H1 (cell line): ENCODE results near the gene TCEANC2. TPM values are rescaled to one million over a fixed set of nuclear protein-coding genes. Genes with fewer than 3 reads are reported as not detected.

Experiments
- CTCF ChIA-PET: fragments of 300-600 bp; sonication (Branson Sonifier 250); formaldehyde crosslinking; loops from one replicate; lab custom pipeline; 2021; ENCODE audit not compliant: partially characterized antibody; lab: Charles Lee
- POLR2A ChIA-PET: fragments of 300-600 bp; sonication (Branson Sonifier 250); formaldehyde crosslinking; loops from one replicate; lab custom pipeline; 2021; ENCODE audit warnings: inconsistent platforms; ENCODE audit not compliant: partially characterized antibody; lab: Charles Lee
- DNase-seq, 2 experiments: peaks; one replicate each; pipeline versions ENCODE4 v3.0.0 to v3.0.0-alpha.2; 2010 to 2022; ENCODE audit warnings: low spot score in 2 of 2, low read depth in 1 of 2, mixed read lengths in 1 of 2
- FAIRE-seq: peaks from 2 replicates; lab custom pipeline; 2011; peaks lifted over from hg19 to GRCh38; lab: Jason Lieb, UNC
- H2AFZ ChIP-seq: 2 replicates; pipeline ENCODE4 v1.8.1; 2012; ENCODE audit warnings: low read length, inconsistent platforms
- H2AK5ac ChIP-seq: 2 replicates; pipeline ENCODE4 v1.6.1; 2013; ENCODE audit warnings: low read depth, low read length
- H2BK120ac ChIP-seq: replicated peaks from 2 replicates; pipeline ENCODE3; 2013; ENCODE audit warnings: low read depth, low read length, inconsistent platforms
- H2BK12ac ChIP-seq: 2 replicates; pipeline ENCODE4 v1.6.1; 2013; ENCODE audit warnings: low read depth, low read length
- H2BK15ac ChIP-seq: 2 replicates; pipeline ENCODE4 v1.6.1; 2013; ENCODE audit warnings: low read length
- H2BK20ac ChIP-seq: 2 replicates; pipeline ENCODE4 v1.6.1; 2013; ENCODE audit warnings: low read length
- H2BK5ac ChIP-seq: 2 replicates; pipeline ENCODE4 v1.6.1; 2013; ENCODE audit warnings: low read depth, low read length
- H3K14ac ChIP-seq: 2 replicates; pipeline ENCODE4 v1.6.1; 2013; ENCODE audit warnings: inconsistent platforms; ENCODE audit not compliant: insufficient read length
- H3K18ac ChIP-seq: 2 replicates; pipeline ENCODE4 v1.6.1; 2013; ENCODE audit warnings: low read length; ENCODE audit errors: extremely low read depth
- H3K23ac ChIP-seq: 2 replicates; pipeline ENCODE4 v1.6.1; 2013; ENCODE audit warnings: inconsistent platforms; ENCODE audit not compliant: insufficient read length
- H3K23me2 ChIP-seq: 2 replicates; pipeline ENCODE4 v1.6.1; 2013; ENCODE audit warnings: low read depth, low read length
- H3K27ac ChIP-seq: 2 replicates; pipeline ENCODE4 v1.6.1; 2011; ENCODE audit warnings: low read depth, low read length, inconsistent platforms
- H3K27me3 ChIP-seq, 4 experiments: replicated peaks in 1 of 4; 1 replicate in 1 of 4; 2 replicates in 3 of 4; pipeline versions ENCODE4 v1.6.1 to v1.8.1; 2011 to 2013; ENCODE audit warnings: low read length in 3 of 4, mild to moderate bottlenecking in 3 of 4, inconsistent platforms in 2 of 4, mixed read lengths in 2 of 4, moderate library complexity in 1 of 4; ENCODE audit not compliant: control insufficient read depth in 3 of 4, insufficient read depth in 3 of 4; ENCODE audit errors: extremely low read depth in 1 of 4
- H3K36me3 ChIP-seq, 4 experiments: 2 replicates each; pipeline versions ENCODE4 v1.6.1 to v1.8.1; 2011 to 2013; ENCODE audit warnings: mild to moderate bottlenecking in 4 of 4, low read length in 3 of 4, moderate library complexity in 2 of 4, control low read depth in 1 of 4, inconsistent platforms in 1 of 4; ENCODE audit not compliant: insufficient read depth in 4 of 4, control insufficient read depth in 2 of 4
- H3K4ac ChIP-seq: replicated peaks from 2 replicates; pipeline ENCODE3; 2013; ENCODE audit warnings: low read length, low read depth, mixed read lengths, inconsistent platforms; ENCODE audit not compliant: insufficient read length
- H3K4me1 ChIP-seq, 4 experiments: replicated peaks in 1 of 4; 1 replicate in 1 of 4; 2 replicates in 3 of 4; pipeline versions ENCODE4 v1.6.1 to v1.8.1; 2011 to 2013; ENCODE audit warnings: low read length in 3 of 4, inconsistent platforms in 2 of 4, mixed read lengths in 1 of 4; ENCODE audit not compliant: insufficient read depth in 4 of 4, control insufficient read depth in 3 of 4
- H3K4me2 ChIP-seq, 2 experiments: 2 replicates each; pipeline versions ENCODE4 v1.6.1 to v1.8.1; 2011 to 2013; ENCODE audit warnings: low read depth in 2 of 2, low read length in 2 of 2, control low read depth in 1 of 2, inconsistent platforms in 1 of 2, mild to moderate bottlenecking in 1 of 2; ENCODE audit not compliant: insufficient read depth in 1 of 2
- H3K4me3 ChIP-seq, 4 experiments: fragments of 200-600, 300-600 bp in 1 of 4; sonication (generic), shearing (Covaris generic), sonication (Bioruptor Twin) in 1 of 4; 2 replicates each; pipeline versions ENCODE4 v1.5.1 to v1.8.1; 2011 to 2016; ENCODE audit warnings: low read length in 4 of 4, low read depth in 3 of 4, control low read depth in 2 of 4, inconsistent platforms in 2 of 4, mild to moderate bottlenecking in 2 of 4, mixed read lengths in 1 of 4, moderate library complexity in 1 of 4; ENCODE audit not compliant: insufficient read depth in 2 of 4; ENCODE audit errors: extremely low read depth in 1 of 4
- H3K56ac ChIP-seq: replicated peaks from 2 replicates; pipeline ENCODE3; 2013; ENCODE audit warnings: low read depth, mild to moderate bottlenecking, mixed read lengths, low read length, inconsistent platforms; ENCODE audit not compliant: insufficient read length
- H3K79me1 ChIP-seq: 2 replicates; pipeline ENCODE4 v1.6.1; 2013; ENCODE audit warnings: low read depth, low read length, control low read depth
- H3K79me2 ChIP-seq, 2 experiments: 2 replicates each; pipeline versions ENCODE4 v1.6.1 to v1.8.1; 2012 to 2013; ENCODE audit warnings: low read length in 2 of 2, mild to moderate bottlenecking in 2 of 2, inconsistent platforms in 1 of 2; ENCODE audit not compliant: insufficient read depth in 2 of 2, control insufficient read depth in 1 of 2
- H3K9ac ChIP-seq, 4 experiments: replicated peaks in 1 of 4; 1 replicate in 1 of 4; 2 replicates in 3 of 4; pipeline versions ENCODE4 v1.6.1 to v1.8.1; 2011 to 2013; ENCODE audit warnings: low read depth in 3 of 4, low read length in 3 of 4, control low read depth in 2 of 4, mild to moderate bottlenecking in 2 of 4, moderate library complexity in 2 of 4, inconsistent platforms in 1 of 4; ENCODE audit errors: extremely low read depth in 1 of 4
- H3K9me3 ChIP-seq, 2 experiments: 2 replicates each; pipeline versions ENCODE4 v1.6.1 to v1.8.1; 2012 to 2013; ENCODE audit warnings: mild to moderate bottlenecking in 2 of 2, moderate library complexity in 2 of 2, control low read depth in 1 of 2, inconsistent platforms in 1 of 2, low read depth in 1 of 2, low read length in 1 of 2, mixed read lengths in 1 of 2; ENCODE audit not compliant: insufficient read depth in 2 of 2
- H4K20me1 ChIP-seq, 2 experiments: replicated peaks in 1 of 2; 2 replicates each; pipeline versions ENCODE3 to v1.8.1; 2011 to 2013; ENCODE audit warnings: inconsistent platforms in 2 of 2, low read length in 2 of 2, mild to moderate bottlenecking in 1 of 2; ENCODE audit not compliant: insufficient read depth in 2 of 2, control insufficient read depth in 1 of 2
- H4K5ac ChIP-seq: 2 replicates; pipeline ENCODE4 v1.6.1; 2013; ENCODE audit warnings: low read length, low read depth, mixed read lengths, inconsistent platforms; ENCODE audit not compliant: insufficient read length
- H4K8ac ChIP-seq: 2 replicates; pipeline ENCODE4 v1.8.0; 2013; ENCODE audit warnings: mild to moderate bottlenecking, moderate library complexity, low read length, inconsistent platforms; ENCODE audit not compliant: insufficient read depth; ENCODE audit errors: extremely low read depth
- H4K91ac ChIP-seq: replicated peaks from 2 replicates; pipeline ENCODE3; 2013; ENCODE audit warnings: low read length, mixed read lengths, inconsistent platforms; ENCODE audit not compliant: insufficient read length
- ATF2 ChIP-seq: IDR thresholded peaks from 2 replicates; pipeline ENCODE4 v1.6.1; 2012; ENCODE audit warnings: low read length, inconsistent platforms
- RAD21 ChIP-seq, 2 experiments: IDR thresholded peaks in 1 of 2; conservative IDR thresholded peaks in 1 of 2; 2 replicates each; pipeline ENCODE4 v1.6.1; 2011; ENCODE audit warnings: low read depth in 2 of 2, low read length in 2 of 2, improper control_type of control experiment in 1 of 2, inconsistent platforms in 1 of 2, mild to moderate bottlenecking in 1 of 2, moderate library complexity in 1 of 2
- RNF2 ChIP-seq: fragments of 200-900, 300-1000 bp; sonication (generic); IDR thresholded peaks from 2 replicates; pipeline ENCODE4 v1.7.1; 2016; ENCODE audit warnings: borderline replicate concordance, low read depth, mild to moderate bottlenecking, antibody characterized with exemption, low read length; ENCODE audit not compliant: poor library complexity, severe bottlenecking; ENCODE audit errors: missing control alignments
- RXRA ChIP-seq: IDR thresholded peaks from 2 replicates; pipeline ENCODE4 v1.6.1; 2011; ENCODE audit warnings: low read depth, mild to moderate bottlenecking, low read length, moderate library complexity; ENCODE audit not compliant: insufficient read depth
- SRF ChIP-seq: IDR thresholded peaks from 2 replicates; pipeline ENCODE4 v1.6.1; 2011; ENCODE audit warnings: mild to moderate bottlenecking, low read depth, low read length, moderate library complexity
- USF2 ChIP-seq: IDR thresholded peaks from 2 replicates; pipeline ENCODE4 v1.6.1; 2011; ENCODE audit warnings: low read length, improper control_type of control experiment
- WGBS, 2 experiments: shearing (Covaris generic) in 1 of 2; methylation state at CpG; one replicate each; pipeline versions ENCODE4 v1.1.6 to v1.1.7; 2013 to 2015; ENCODE audit warnings: low lambda C conversion rate in 2 of 2, mixed read lengths in 2 of 2, inconsistent platforms in 1 of 2, low coverage in 1 of 2, missing lambda C conversion rate in 1 of 2; ENCODE audit not compliant: insufficient replicate concordance in 2 of 2, insufficient coverage in 1 of 2, insufficient read length in 1 of 2; ENCODE audit errors: extremely low coverage in 1 of 2, missing lambda C conversion rate in 1 of 2; 5-methylcytosine and 5-hydroxymethylcytosine counted together
- polyA plus RNA-seq, 7 experiments: library from polyadenylated mRNA; depleted of rRNA in 3 of 7; stranded (reverse) in 5 of 7; unstranded in 2 of 7; fragments of >200 nt in 5 of 7; fragments of 200-250 nt in 2 of 7; gene quantifications; 1 replicate in 5 of 7; 2 replicates in 1 of 7; 4 replicates in 1 of 7; pipeline versions ENCODE4 v1.2.1 to v1.2.3, GENCODE V29; 2011 to 2013; ENCODE audit warnings: missing spikeins in 2 of 7, mixed read lengths in 2 of 7
- total RNA-seq: library from RNA; stranded (reverse); fragmentation: NEBNext Ultra II Directional; extraction: Animal tissue kit (Norgen Biotek cat#: 25700); gene quantifications from 2 replicates; pipeline ENCODE4 v1.2.1, GENCODE V29; 2021

TCEANC2 gene
- total and polyA plus RNA-seq, 2 of the 8 experiments (the other 6 are each of a cell fraction or from before 2014, with no cell fraction given): 4.2 to 8.2 TPM

GRCh38 chr1:54041806-54042205 lies 11.6 kb upstream of the TCEANC2 start:
- H4K91ac ChIP-seq: no peak overlapping the region
- no peak overlapping the region for H2BK20ac ChIP-seq
- ChIA-PET CTCF (interaction anchor here (1.1 to 1.7 kb wide), 3 partner anchors 10 to 86 kb away, joined by 3 to 4 read pairs (median 3); no protein-coding TSS in a partner anchor), POLR2A (no interaction called here)
- no peaks in the 10 kb centered on the region for H3K4me1 ChIP-seq
- H3K36me3 ChIP-seq: peaks cover 2 to 54% (median 23%) of the 10 kb centered on the region in 4 experiments
- no peak overlapping the region for H3K18ac ChIP-seq
- H3K27me3 ChIP-seq: no peaks in the 10 kb centered on the region
- no peak overlapping the region for H3K4me3 ChIP-seq
- H3K23ac ChIP-seq: no peak overlapping the region
- no peak overlapping the region for H2BK5ac ChIP-seq
- no peaks in the 10 kb centered on the region for H3K23me2 ChIP-seq
- no peak overlapping the region for H3K4ac ChIP-seq
- no peak overlapping the region for H3K9ac ChIP-seq
- no peak overlapping the region for H3K14ac ChIP-seq
- 72% methylated on average over 1 of the region's 1 CpG; no CpG with 5 or more reads in 1 of the 2 experiments for WGBS, 2 experiments
- H3K79me2 ChIP-seq: peaks cover 0 to 4% of the 10 kb centered on the region in 2 experiments; a peak in 2 of 4 replicates
- no peak overlapping the region for H2AFZ ChIP-seq
- H2BK120ac ChIP-seq: no peak overlapping the region
- FAIRE-seq (no peak), DNase-seq (no peak)
- H3K4me2 ChIP-seq: no peak overlapping the region
- no peak overlapping the region for H4K8ac ChIP-seq
- H2AK5ac ChIP-seq: no peak overlapping the region
- peaks cover 0 to 3% of the 10 kb centered on the region in 2 experiments for H4K20me1 ChIP-seq
- H2BK15ac ChIP-seq: no peak overlapping the region
- no peak overlapping the region for H2BK12ac ChIP-seq
- H4K5ac ChIP-seq: no peak overlapping the region
- H3K27ac ChIP-seq: no peak overlapping the region
- H3K79me1 ChIP-seq: no peaks in the 10 kb centered on the region
- H3K56ac ChIP-seq: no peak overlapping the region
- H3K9me3 ChIP-seq: no peaks in the 10 kb centered on the region
- no peak for TF ChIP-seq RAD21 (IDR thresholded peaks at IDR 0.05 in 1 of 2, conservative IDR thresholded peaks at IDR 0.05 in 1 of 2; ENCODE audit: low read depth in 2 of 2, low read length in 2 of 2)
- TF ChIP-seq RXRA: no peak
- TF ChIP-seq SRF: no peak
- no peak for TF ChIP-seq ATF2
- no peak for TF ChIP-seq USF2
- no peak for TF ChIP-seq RNF2
